KG1 (cell line): Measurements from ENCODE around the gene PJA2.
"Not testable (repeated sequence)": the region's sequence is repeated elsewhere in the genome, so short reads cannot be mapped to it uniquely, and the experiment has no call there.

Source experiments
- DNase-seq: peaks from one replicate; lab custom pipeline; 2025; lab: John Stamatoyannopoulos, UW

Gene PJA2

GRCh38 chr5:109309326-109310063 is 100.3 kb downstream of the PJA2 start:
- no peak for DNase-seq

- no peak for DNase-seq
These were observed 101.8 kb downstream of the PJA2 start for GRCh38 chr5:109307951-109308350.

- DNase-seq = no peak
These were observed 102.3 kb downstream of the PJA2 start for GRCh38 chr5:109307456-109307855.

GRCh38 chr5:109305352-109305751 is 104.4 kb downstream of the PJA2 start:
- no peak for DNase-seq

GRCh38 chr5:109304309-109304708 is 105.5 kb downstream of the PJA2 start:
- DNase-seq = no peak

GRCh38 chr5:109300367-109300766 is 109.4 kb downstream of the PJA2 start:
- no peak for DNase-seq

GRCh38 chr5:109299557-109299956 is 110.2 kb downstream of the PJA2 start:
- DNase-seq = no peak

- DNase-seq = no peak
These were observed 111.0 kb downstream of the PJA2 start for GRCh38 chr5:109298794-109299193.

- DNase-seq = no peak
These were observed 111.9 kb downstream of the PJA2 start for GRCh38 chr5:109297900-109298299.

- no peak for DNase-seq
These were observed 118.7 kb downstream of the PJA2 start for GRCh38 chr5:109291090-109291489.

- DNase-seq = no peak
These were observed 119.5 kb downstream of the PJA2 start for GRCh38 chr5:109290231-109290630.

GRCh38 chr5:109286628-109287027 is 123.1 kb downstream of the PJA2 start:
- DNase-seq = not testable (repeated sequence)
